ENCODE results near the gene BMPR1B. TPM values are rescaled to one million over a fixed set of nuclear protein-coding genes. Genes with fewer than 3 reads are reported as not detected.
A peak's percentile ranks its signal among the peaks of the same experiment; 100 is the strongest.

The BMPR1B gene
- total RNA-seq, 2 experiments from 2014 or later: 0.10 TPM; not detected in 1

GRCh38 chr4:95181243-95181995 is 423.7 kb downstream of the BMPR1B start:
- Mint-ChIP-seq H3K36me3 (ENCODE audit: low read depth) (peaks cover 2% of the 10 kb centered on the region), H3K4me1 (ENCODE audit: low read depth) (peaks cover 4% of the 10 kb centered on the region), H3K4me3 (no peak overlapping the region), H3K27me3 (ENCODE audit: low read depth) (no peaks in the 10 kb centered on the region), H3K27ac (no peak overlapping the region), H3K9me3 (peaks cover 4% of the 10 kb centered on the region)
- peak; percentile 28 for DNase-seq
- intact Hi-C loops (cut with micrococcal nuclease): no loop called here
- CTCF ChIA-PET: no interaction called here

DNA sequence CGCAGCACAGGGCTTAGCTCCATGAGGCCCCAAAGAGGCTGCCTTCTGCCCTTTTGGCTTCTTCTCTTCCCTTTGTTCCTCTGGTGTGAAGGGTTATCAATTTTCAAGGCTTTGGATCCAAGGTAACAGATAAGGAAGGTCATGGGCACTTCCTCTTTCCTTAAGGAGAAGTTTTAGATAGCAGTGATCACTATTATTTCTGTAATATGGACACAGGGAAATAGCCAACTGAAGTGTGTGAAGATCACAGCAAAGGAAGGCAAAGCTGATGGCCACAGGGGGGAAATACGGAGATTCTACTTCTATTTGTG is 424.2 kb downstream of the BMPR1B start:
- H3K9me3 Mint-ChIP-seq: peaks cover 4% of the 10 kb centered on the region
- H3K27me3 Mint-ChIP-seq (ENCODE audit: low read depth): no peaks in the 10 kb centered on the region
- no peak overlapping the region for H3K27ac Mint-ChIP-seq
- peaks cover 4% of the 10 kb centered on the region for H3K4me1 Mint-ChIP-seq (ENCODE audit: low read depth)
- no peak overlapping the region for H3K4me3 Mint-ChIP-seq
- DNase-seq: no peak
- intact Hi-C loops (cut with micrococcal nuclease): no loop called here
- CTCF ChIA-PET: no interaction called here
- peaks cover 2% of the 10 kb centered on the region for H3K36me3 Mint-ChIP-seq (ENCODE audit: low read depth)

DNA sequence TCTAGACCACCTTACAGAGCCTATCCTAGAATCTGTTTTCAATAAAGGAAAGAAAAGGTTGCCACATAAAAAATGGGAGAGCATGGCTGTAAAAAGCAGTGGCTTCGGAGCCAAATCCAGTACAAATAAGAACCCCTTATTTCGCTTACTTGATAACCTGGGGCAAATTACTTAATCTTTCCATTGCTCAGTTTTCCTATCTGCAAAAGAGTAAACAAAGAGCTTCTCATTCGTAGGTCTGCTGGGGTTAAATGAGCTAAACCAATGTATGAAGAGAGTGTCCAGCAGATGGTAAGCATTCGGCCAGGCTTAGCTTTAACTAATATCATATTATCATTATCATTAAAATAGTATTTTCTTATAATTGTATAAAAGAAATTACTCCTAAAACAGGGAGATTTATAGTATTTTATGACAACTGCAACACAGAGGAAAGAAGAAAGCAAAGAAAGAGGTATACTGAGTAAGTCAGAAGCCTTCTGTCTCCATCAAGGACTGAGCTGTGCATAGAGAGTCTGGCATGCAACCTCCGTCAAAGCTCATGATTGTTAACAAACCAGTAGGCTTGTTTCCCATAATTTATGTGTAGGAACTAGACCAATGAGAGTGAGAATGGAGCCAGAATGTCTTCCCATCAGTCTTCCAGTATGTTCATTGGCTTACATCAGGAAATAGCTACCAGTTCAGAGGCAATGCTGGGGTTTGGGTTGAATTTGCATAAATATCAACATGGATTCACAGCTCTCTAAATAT is 426.1 kb downstream of the BMPR1B start:
- no peak overlapping the region for H3K4me3 Mint-ChIP-seq
- no peaks in the 10 kb centered on the region for H3K36me3 Mint-ChIP-seq (ENCODE audit: low read depth)
- H3K9me3 Mint-ChIP-seq: no peaks in the 10 kb centered on the region
- no peaks in the 10 kb centered on the region for H3K27me3 Mint-ChIP-seq (ENCODE audit: low read depth)
- CTCF ChIA-PET: interaction anchor here (0.6 to 1.0 kb wide), 3 partner anchors 103 to 533 kb away, joined by 3 read pairs; no protein-coding TSS in a partner anchor
- H3K27ac Mint-ChIP-seq: no peak overlapping the region
- intact Hi-C loops (cut with micrococcal nuclease): no loop called here
- no peak for DNase-seq
- peaks cover 11% of the 10 kb centered on the region for H3K4me1 Mint-ChIP-seq (ENCODE audit: low read depth)

DNA sequence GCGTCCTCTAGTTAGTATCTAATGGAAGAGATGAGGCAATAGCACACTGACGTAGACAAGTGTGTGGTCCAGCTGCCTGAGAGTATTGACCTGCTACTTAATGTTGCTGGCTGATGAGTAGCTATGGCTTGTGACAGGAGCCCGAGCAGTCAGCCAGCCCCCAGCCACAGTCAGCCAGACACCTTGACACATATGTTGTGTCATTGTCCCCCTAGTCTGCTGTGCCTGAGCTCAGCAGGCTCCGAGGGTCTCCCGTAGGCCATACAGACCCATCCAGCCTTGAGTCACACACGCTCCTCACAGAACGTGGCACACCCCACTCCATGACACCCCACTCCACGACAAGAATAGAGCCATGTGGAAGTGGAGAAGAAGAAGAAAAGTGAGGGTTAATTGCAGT is 428.9 kb downstream of the BMPR1B start:
- intact Hi-C loops (cut with micrococcal nuclease): no loop called here
- Mint-ChIP-seq H3K27ac (no peak overlapping the region), H3K4me3 (no peak overlapping the region), H3K4me1 (ENCODE audit: low read depth) (peaks cover 20% of the 10 kb centered on the region), H3K27me3 (ENCODE audit: low read depth) (no peaks in the 10 kb centered on the region), H3K9me3 (no peaks in the 10 kb centered on the region), H3K36me3 (ENCODE audit: low read depth) (no peaks in the 10 kb centered on the region)
- DNase-seq: no peak
- CTCF ChIA-PET: interaction anchor here (0.5 to 0.6 kb wide), 2 partner anchors 31 to 504 kb away, joined by 4 to 6 read pairs; no protein-coding TSS in a partner anchor

DNA sequence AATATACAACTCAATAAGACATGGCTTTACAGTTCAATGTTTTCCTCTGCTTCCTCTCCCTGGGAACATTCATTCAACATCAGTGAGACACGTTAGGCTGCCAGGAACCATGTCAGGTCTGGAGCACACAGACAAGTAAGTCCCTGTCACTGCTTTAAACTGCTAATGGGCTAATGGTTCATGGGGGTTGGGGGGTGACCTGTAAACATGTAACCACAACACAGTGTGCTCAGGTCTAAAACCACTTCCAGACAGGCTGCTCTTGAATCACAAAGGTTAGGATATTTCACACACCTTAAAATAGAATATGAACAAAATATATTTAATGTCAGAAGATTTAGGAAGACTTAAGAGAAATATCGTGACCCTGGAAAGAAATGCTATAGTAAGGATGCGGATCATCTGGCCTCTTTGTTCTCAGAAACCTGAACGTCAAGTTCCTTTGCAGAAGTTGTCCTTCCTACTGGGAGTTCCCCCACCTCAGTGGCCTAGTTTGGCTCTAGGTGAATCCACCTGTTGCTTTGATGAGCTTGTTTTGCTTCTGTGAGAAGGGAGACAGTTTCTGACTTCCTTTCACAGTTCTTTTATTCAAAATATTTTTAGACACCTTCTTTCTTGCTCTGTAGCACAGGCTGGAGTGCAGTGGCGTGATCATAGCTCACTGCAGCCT is 431.1 kb downstream of the BMPR1B start:
- Mint-ChIP-seq H3K4me3 (no peak overlapping the region), H3K27ac (peak overlapping the region; percentile 43), H3K4me1 (ENCODE audit: low read depth) (peaks cover 31% of the 10 kb centered on the region), H3K27me3 (ENCODE audit: low read depth) (no peaks in the 10 kb centered on the region), H3K9me3 (no peaks in the 10 kb centered on the region), H3K36me3 (ENCODE audit: low read depth) (no peaks in the 10 kb centered on the region)
- peak; percentile 19 for DNase-seq
- intact Hi-C loops (cut with micrococcal nuclease): no loop called here
- CTCF ChIA-PET: no interaction called here

GRCh38 chr4:95190751-95191436 is 433.1 kb downstream of the BMPR1B start:
- no peak for DNase-seq
- intact Hi-C loops (cut with micrococcal nuclease): no loop called here
- Mint-ChIP-seq H3K36me3 (ENCODE audit: low read depth) (no peaks in the 10 kb centered on the region), H3K27ac (peak overlapping the region; percentile 43), H3K4me1 (ENCODE audit: low read depth) (peaks cover 38% of the 10 kb centered on the region), H3K9me3 (no peaks in the 10 kb centered on the region), H3K27me3 (ENCODE audit: low read depth) (no peaks in the 10 kb centered on the region), H3K4me3 (no peak overlapping the region)
- CTCF ChIA-PET: no interaction called here

DNA sequence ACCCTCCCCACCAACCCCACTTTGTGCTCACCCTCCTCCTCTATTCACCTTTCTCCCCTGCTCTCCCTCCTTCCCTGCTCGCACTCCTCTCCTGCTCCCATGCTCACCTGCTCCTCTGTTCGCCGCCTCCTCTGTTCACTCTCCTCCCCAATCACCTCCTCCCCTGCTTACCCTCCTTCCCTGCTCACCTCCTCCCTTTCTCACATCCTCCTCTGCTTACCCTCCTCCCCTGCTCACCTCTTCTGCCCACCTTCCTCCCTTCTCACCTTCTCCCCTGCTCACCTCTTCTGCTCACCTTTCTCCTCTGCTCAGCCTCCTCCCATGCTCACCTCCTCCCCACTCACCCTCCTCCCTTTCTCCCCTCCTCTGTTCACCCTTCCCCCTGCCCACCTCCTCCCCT is 433.8 kb downstream of the BMPR1B start:
- CTCF ChIA-PET: no interaction called here
- intact Hi-C loops (cut with micrococcal nuclease): no loop called here
- Mint-ChIP-seq H3K4me3 (no peak overlapping the region), H3K4me1 (ENCODE audit: low read depth) (peaks cover 38% of the 10 kb centered on the region), H3K27me3 (ENCODE audit: low read depth) (no peaks in the 10 kb centered on the region), H3K36me3 (ENCODE audit: low read depth) (no peaks in the 10 kb centered on the region), H3K9me3 (no peaks in the 10 kb centered on the region), H3K27ac (no peak overlapping the region)
- no peak for DNase-seq

- H3K27ac Mint-ChIP-seq: no peak overlapping the region
- no peak for DNase-seq
- no peak overlapping the region for H3K4me3 Mint-ChIP-seq
- intact Hi-C loops (cut with micrococcal nuclease): no loop called here
- no peaks in the 10 kb centered on the region for H3K36me3 Mint-ChIP-seq (ENCODE audit: low read depth)
- no peaks in the 10 kb centered on the region for H3K9me3 Mint-ChIP-seq
- H3K27me3 Mint-ChIP-seq (ENCODE audit: low read depth): no peaks in the 10 kb centered on the region
- CTCF ChIA-PET: no interaction called here
- peaks cover 32% of the 10 kb centered on the region for H3K4me1 Mint-ChIP-seq (ENCODE audit: low read depth)
Observed at GRCh38 chr4:95193391-95194224, 435.9 kb downstream of the BMPR1B start.

DNA sequence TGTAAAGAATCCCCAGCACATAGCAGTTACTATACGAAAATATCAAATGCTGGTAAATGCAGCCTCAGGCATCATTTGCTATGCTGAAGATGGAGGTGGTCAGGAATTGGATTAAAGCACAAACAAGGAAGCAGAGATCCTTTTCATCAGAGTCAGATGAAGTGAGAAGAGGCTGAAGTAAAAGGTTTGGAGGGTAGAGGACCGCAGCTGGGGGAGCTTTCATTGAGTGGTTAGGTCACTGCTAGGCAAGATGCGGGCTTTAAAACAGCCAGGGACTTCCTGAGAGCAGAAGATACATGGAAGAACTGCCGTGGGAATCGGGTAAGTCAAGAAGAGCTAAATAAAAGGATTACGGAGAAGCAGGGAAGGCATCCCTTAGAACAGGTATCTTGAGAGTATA is 439.6 kb downstream of the BMPR1B start:
- CTCF ChIA-PET: interaction anchor here (1.3 kb wide), 1 partner anchor 33 kb away, joined by 3 read pairs; no protein-coding TSS in a partner anchor
- intact Hi-C loops (cut with micrococcal nuclease): no loop called here
- no peaks in the 10 kb centered on the region for H3K9me3 Mint-ChIP-seq
- DNase-seq: no peak
- no peak overlapping the region for H3K27ac Mint-ChIP-seq
- peaks cover 18% of the 10 kb centered on the region for H3K4me1 Mint-ChIP-seq (ENCODE audit: low read depth)
- H3K36me3 Mint-ChIP-seq (ENCODE audit: low read depth): no peaks in the 10 kb centered on the region
- H3K4me3 Mint-ChIP-seq: no peak overlapping the region
- no peaks in the 10 kb centered on the region for H3K27me3 Mint-ChIP-seq (ENCODE audit: low read depth)

DNA sequence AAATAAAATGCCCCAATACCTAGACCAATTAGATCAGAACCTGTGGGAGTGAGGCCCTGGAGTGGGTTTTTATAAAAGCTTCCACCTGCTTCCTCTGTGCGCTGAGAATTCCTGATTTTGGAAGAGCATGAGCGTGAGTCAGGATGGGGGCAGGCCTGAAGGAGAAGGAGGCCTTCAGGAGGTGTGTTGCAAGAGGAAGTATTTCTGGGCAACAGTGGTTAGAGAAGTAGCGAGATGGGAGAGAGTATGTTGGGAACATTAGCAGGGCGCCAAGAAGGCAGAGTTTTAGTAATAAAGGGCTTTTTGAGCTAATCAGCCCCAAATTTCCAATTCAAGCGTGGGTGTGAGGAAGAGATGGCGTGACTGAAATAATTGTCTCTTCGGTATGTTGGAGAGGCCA is 441.2 kb downstream of the BMPR1B start:
- intact Hi-C loops (cut with micrococcal nuclease): no loop called here
- Mint-ChIP-seq H3K27ac (no peak overlapping the region), H3K36me3 (ENCODE audit: low read depth) (no peaks in the 10 kb centered on the region), H3K4me1 (ENCODE audit: low read depth) (peaks cover 6% of the 10 kb centered on the region), H3K4me3 (no peak overlapping the region), H3K9me3 (no peaks in the 10 kb centered on the region), H3K27me3 (ENCODE audit: low read depth) (no peaks in the 10 kb centered on the region)
- CTCF ChIA-PET: no interaction called here
- DNase-seq: no peak

GRCh38 chr4:95204267-95204844 is 446.6 kb downstream of the BMPR1B start:
- no peaks in the 10 kb centered on the region for H3K4me1 Mint-ChIP-seq (ENCODE audit: low read depth)
- no peaks in the 10 kb centered on the region for H3K9me3 Mint-ChIP-seq
- no peak for DNase-seq
- H3K4me3 Mint-ChIP-seq: no peak overlapping the region
- no peaks in the 10 kb centered on the region for H3K36me3 Mint-ChIP-seq (ENCODE audit: low read depth)
- H3K27me3 Mint-ChIP-seq (ENCODE audit: low read depth): no peaks in the 10 kb centered on the region
- CTCF ChIA-PET: no interaction called here
- intact Hi-C loops (cut with micrococcal nuclease): no loop called here
- H3K27ac Mint-ChIP-seq: no peak overlapping the region
